ENCODE measurements around the gene MAPKBP1.

MAPKBP1 gene

DNA sequence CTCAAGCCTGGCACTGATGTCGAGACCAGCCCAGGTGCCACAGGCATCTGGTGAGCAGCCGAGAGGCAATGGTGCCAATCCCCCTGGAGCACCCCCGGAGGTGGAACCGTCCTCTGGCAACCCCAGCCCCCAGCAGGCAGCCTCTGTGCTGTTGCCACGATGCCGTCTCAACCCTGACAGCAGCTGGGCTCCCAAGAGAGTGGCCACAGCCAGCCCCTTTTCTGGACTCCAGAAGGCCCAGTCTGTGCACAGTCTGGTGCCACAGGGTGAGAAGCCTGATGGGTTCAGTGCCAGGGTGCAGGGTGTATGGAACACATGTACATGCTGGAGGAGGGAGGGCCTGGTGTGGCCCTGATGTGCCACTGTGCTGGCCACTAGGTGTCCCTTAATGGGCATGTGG, 48.7 kb downstream of the MAPKBP1 start:
- POLR2A ChIA-PET (ENCODE audit: low non-redundant PET), result no interaction called here
- CTCF ChIA-PET, result interaction anchor here (0.6 to 1.1 kb wide), 2 partner anchors 11 to 155 kb away, joined by 3 read pairs; no protein-coding TSS in a partner anchor
- H3K27ac ChIP-seq, result peak overlapping the region; percentile 88
- TF ChIP-seq, protein P1, sequence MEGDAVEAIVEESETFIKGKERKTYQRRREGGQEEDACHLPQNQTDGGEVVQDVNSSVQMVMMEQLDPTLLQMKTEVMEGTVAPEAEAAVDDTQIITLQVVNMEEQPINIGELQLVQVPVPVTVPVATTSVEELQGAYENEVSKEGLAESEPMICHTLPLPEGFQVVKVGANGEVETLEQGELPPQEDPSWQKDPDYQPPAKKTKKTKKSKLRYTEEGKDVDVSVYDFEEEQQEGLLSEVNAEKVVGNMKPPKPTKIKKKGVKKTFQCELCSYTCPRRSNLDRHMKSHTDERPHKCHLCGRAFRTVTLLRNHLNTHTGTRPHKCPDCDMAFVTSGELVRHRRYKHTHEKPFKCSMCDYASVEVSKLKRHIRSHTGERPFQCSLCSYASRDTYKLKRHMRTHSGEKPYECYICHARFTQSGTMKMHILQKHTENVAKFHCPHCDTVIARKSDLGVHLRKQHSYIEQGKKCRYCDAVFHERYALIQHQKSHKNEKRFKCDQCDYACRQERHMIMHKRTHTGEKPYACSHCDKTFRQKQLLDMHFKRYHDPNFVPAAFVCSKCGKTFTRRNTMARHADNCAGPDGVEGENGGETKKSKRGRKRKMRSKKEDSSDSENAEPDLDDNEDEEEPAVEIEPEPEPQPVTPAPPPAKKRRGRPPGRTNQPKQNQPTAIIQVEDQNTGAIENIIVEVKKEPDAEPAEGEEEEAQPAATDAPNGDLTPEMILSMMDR (conservative IDR thresholded peaks at IDR 0.05; ENCODE audit: low read depth), result no peak
- DNase-seq (ENCODE audit: low spot score), result no peak

- POLR2A ChIA-PET (ENCODE audit: low non-redundant PET), result no interaction called here
- peak overlapping the region; percentile 88 for H3K27ac ChIP-seq
- TF ChIP-seq, protein P1 (conservative IDR thresholded peaks at IDR 0.05; ENCODE audit: low read depth), result no peak
- CTCF ChIA-PET, result interaction anchor here (0.6 to 1.1 kb wide), 2 partner anchors 12 to 155 kb away, joined by 3 read pairs; no protein-coding TSS in a partner anchor
- no peak for DNase-seq (ENCODE audit: low spot score)
Measured at GRCh38 chr15:41823502-41823901, 49.2 kb downstream of the MAPKBP1 start.

DNA sequence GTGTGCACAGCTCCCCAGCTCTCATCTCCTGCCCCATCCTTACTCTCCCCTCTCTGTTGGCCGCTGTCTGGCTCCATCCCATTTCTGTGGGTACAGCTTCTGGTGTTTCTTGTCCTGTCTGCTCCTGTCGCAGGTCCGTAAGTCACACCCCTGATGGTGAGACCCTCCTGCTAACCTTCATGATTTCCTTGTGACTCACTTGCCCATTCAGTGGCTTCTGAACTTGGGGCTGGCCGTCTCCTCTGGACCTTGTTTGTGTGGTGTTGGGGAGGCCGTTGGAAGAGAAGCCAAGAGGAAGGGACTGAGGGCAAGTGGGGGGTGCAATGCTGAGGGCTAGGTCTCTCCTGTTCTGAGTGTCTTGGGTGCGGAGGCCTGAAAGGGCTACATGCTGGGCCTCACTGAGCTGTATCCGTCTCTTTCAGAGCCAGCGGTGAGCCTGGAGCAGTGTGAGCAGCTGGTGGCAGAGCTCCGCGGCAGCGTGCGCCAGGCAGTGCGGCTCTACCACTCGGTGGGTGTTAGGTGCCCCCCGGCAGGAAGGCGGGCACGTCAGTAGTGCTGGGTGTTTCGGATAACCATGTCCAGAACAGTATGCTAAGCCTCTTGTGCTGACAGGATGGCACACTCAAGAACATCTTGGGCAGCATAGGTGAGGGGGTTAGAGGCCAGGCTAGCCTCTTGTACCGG, 49.9 kb downstream of the MAPKBP1 start:
- POLR2A ChIA-PET (ENCODE audit: low non-redundant PET), result no interaction called here

GRCh38 chr15:41825145-41825544, 50.9 kb downstream of the MAPKBP1 start:
- peak overlapping the region; percentile 88 for H3K27ac ChIP-seq
- TF ChIP-seq, protein P1 (conservative IDR thresholded peaks at IDR 0.05; ENCODE audit: low read depth), result no peak
- ChIA-PET POLR2A (ENCODE audit: low non-redundant PET) (no interaction called here), CTCF (interaction anchor here (0.5 to 1.5 kb wide), 4 partner anchors 13 to 70 kb away, joined by 3 to 7 read pairs (median 4); no protein-coding TSS in a partner anchor)
- no peak for DNase-seq (ENCODE audit: low spot score)

More for the DNA sequence above, 49.9 kb downstream of the MAPKBP1 start:
- CTCF ChIA-PET, result interaction anchor here (1.2 kb wide), 1 partner anchor 17 kb away, joined by 7 read pairs; no protein-coding TSS in a partner anchor
- DNase-seq (ENCODE audit: low spot score), result no peak
- peak overlapping the region; percentile 88 for H3K27ac ChIP-seq
- TF ChIP-seq, protein P1 (conservative IDR thresholded peaks at IDR 0.05; ENCODE audit: low read depth), result no peak

DNA sequence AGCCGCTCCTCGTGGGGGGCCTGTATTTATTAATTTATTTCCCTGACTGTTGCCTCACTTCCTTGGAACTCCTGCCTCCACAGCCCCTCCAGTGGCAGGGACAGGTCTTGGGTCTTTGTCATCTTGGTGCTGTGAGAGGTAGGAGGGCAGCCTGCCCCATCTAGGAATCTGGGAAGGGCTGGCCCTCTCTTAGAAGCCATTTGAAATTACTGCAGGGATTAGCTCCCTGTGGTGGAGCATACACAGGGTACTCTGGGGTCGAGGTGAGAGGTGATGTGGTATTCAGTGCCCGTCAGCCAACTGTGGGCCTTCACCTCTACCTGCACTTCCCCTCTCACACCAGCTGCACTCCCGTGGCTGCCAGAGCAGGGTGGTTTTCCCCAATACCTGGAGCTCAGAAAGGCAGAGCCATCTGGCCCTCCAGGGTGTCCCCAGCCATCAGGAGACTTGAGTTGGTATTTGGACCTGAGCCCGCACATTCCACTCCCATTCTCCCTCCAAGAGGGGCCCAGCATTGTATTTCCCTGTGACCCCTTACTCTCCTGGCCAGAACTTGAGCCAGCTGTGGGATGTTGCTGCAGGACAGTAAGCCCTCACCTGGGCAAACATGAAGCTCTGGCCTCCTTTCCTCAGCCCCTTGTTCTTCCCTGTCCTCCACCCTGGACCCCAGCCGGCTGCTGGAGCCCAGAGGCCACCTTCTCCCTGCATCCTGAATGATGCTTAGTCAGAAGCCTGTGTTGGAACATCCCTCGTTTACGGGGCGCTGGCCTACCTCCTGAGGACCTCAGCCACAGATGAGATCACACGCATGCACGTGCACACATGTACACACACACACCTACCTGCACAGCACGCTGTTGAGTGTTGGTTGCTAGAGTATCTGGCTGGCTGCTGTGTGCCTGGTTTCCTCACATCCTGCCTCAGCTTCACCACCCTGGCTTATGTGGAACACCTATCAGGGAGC, 51.6 kb downstream of the MAPKBP1 start:
- TF ChIP-seq, protein P1 (conservative IDR thresholded peaks at IDR 0.05; ENCODE audit: low read depth), result no peak
- POLR2A ChIA-PET (ENCODE audit: low non-redundant PET), result no interaction called here
- no peak for DNase-seq (ENCODE audit: low spot score)
- H3K27ac ChIP-seq, result peak overlapping the region; percentile 88
- CTCF ChIA-PET, result interaction anchor here (0.5 to 1.5 kb wide), 5 partner anchors 14 to 222 kb away, joined by 3 to 7 read pairs (median 4); no protein-coding TSS in a partner anchor

DNA sequence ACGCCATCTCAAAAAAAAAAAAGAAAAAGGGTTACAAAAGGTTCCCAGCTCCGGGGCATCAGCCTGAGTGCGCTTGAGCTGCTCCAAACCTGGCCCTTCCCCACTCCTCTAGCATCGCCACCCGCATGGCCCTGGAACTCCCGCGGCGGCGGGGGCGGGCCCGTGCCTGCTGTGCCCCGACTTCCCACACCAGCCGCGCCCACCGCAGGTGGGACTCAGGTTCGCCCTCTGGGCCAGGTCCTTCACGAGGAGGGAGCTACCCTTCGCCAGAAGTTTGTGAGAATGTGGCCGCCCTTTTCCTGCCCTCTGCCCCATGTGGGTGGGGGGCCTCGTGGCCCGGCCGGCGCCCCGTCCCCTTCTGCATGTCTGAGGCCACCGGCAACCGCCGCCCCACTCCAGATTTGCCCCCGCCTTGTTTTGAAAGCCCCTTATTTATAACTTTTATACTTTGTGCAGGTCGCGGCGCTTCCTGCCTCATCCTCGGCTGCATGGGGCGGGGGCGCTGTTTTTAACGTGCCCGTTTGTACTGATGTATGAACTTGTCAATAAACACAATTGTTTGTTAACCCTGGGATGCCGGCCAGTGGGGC, 53.1 kb downstream of the MAPKBP1 start:
- TF ChIP-seq, protein P1 (conservative IDR thresholded peaks at IDR 0.05; ENCODE audit: low read depth), result no peak
- H3K27ac ChIP-seq, result peak overlapping the region; percentile 88
- ChIA-PET POLR2A (ENCODE audit: low non-redundant PET) (interaction anchor here (0.6 kb wide), 1 partner anchor 58 kb away, joined by 3 read pairs; no protein-coding TSS in a partner anchor), CTCF (no interaction called here)
- DNase-seq (ENCODE audit: low spot score), result no peak
